Activated naive CD4-positive, alpha-beta T cell treated with anti-CD3 and anti-CD28 coated beads, Interleukin-2, amount 50 U/mL, for 72 hours (primary cell): ENCODE measurements around the gene ZBTB16. TPM values are rescaled to one million over a fixed set of nuclear protein-coding genes. Genes with fewer than 3 reads are reported as not detected.
A peak's percentile ranks its signal among the peaks of the same experiment; 100 is the strongest.

Experiments
- ATAC-seq, 2 donors: fragments of 150-1000 bp; cut with Tn5 transposase; 2 replicates each; pipeline ENCODE4 v1.10.0; 2021; ENCODE audit warnings: mild to moderate bottlenecking in 2 of 2, moderate library complexity in 2 of 2
- DNase-seq, 2 donors: peaks; one replicate each; pipeline ENCODE4 v3.0.0; 2021 to 2022; ENCODE audit warnings: low spot score in 2 of 2
- H3K27ac Mint-ChIP-seq, 2 donors: one replicate each; pipeline ENCODE4 v1.8.0; 2022; ENCODE audit warnings: mild to moderate bottlenecking in 2 of 2, mixed read lengths in 2 of 2
- H3K36me3 Mint-ChIP-seq, 2 donors: one replicate each; pipeline ENCODE4 v1.8.0; 2022; ENCODE audit warnings: mixed read lengths in 2 of 2
- H3K9me3 Mint-ChIP-seq, 2 donors: one replicate each; pipeline ENCODE4 v1.8.0; 2022; ENCODE audit warnings: mixed read lengths in 2 of 2
- total RNA-seq, 2 donors: library from RNA; stranded (reverse); gene quantifications; one replicate each; pipeline ENCODE4 v1.2.3, GENCODE V29; 2022

Gene ZBTB16
- total RNA-seq, 2 donors from 2014 or later: 0.99 to 3.1 TPM

- Mint-ChIP-seq H3K27ac (no peak overlapping the region), H3K9me3 (no peaks in the 10 kb centered on the region), H3K36me3 (no peaks in the 10 kb centered on the region)
- DNase-seq (no peak), ATAC-seq (no peak)
These were observed 26.7 kb downstream of the ZBTB16 start for GRCh38 chr11:114085965-114086793.

GRCh38 chr11:114087025-114087424, 27.5 kb downstream of the ZBTB16 start:
- peak in 1 of 2 donors; percentile 41 for ATAC-seq

GRCh38 chr11:114088216-114088615, 28.7 kb downstream of the ZBTB16 start:
- DNase-seq: no peak
- Mint-ChIP-seq H3K9me3 (no peaks in the 10 kb centered on the region), H3K27ac (peak overlapping the region in 1 of 2 donors; percentile 59), H3K36me3 (no peaks in the 10 kb centered on the region)
- ATAC-seq: no peak

More at GRCh38 chr11:114087025-114087424, 27.5 kb downstream of the ZBTB16 start:
- Mint-ChIP-seq H3K9me3 (no peaks in the 10 kb centered on the region), H3K36me3 (no peaks in the 10 kb centered on the region), H3K27ac (no peak overlapping the region)
- no peak for DNase-seq

- no peak for ATAC-seq
These were observed 29.3 kb downstream of the ZBTB16 start for GRCh38 chr11:114088836-114089235.

GRCh38 chr11:114089748-114090147, 30.2 kb downstream of the ZBTB16 start:
- ATAC-seq (no peak), DNase-seq (no peak)
- H3K36me3 Mint-ChIP-seq: no peaks in the 10 kb centered on the region
- H3K9me3 Mint-ChIP-seq: no peaks in the 10 kb centered on the region
- peak overlapping the region in 1 of 2 donors; percentile 22 for H3K27ac Mint-ChIP-seq

More at GRCh38 chr11:114088836-114089235, 29.3 kb downstream of the ZBTB16 start:
- DNase-seq: no peak
- no peaks in the 10 kb centered on the region for H3K36me3 Mint-ChIP-seq
- no peaks in the 10 kb centered on the region for H3K9me3 Mint-ChIP-seq
- no peak overlapping the region for H3K27ac Mint-ChIP-seq

GRCh38 chr11:114090225-114090910, 30.9 kb downstream of the ZBTB16 start:
- Mint-ChIP-seq H3K9me3 (no peaks in the 10 kb centered on the region), H3K36me3 (no peaks in the 10 kb centered on the region), H3K27ac (peak overlapping the region in 1 of 2 donors; percentile 22)
- no peak for DNase-seq
- ATAC-seq: no peak

- ATAC-seq (no peak), DNase-seq (no peak)
- no peaks in the 10 kb centered on the region for H3K9me3 Mint-ChIP-seq
- no peaks in the 10 kb centered on the region for H3K36me3 Mint-ChIP-seq
- no peak overlapping the region for H3K27ac Mint-ChIP-seq
These were observed 31.5 kb downstream of the ZBTB16 start for GRCh38 chr11:114090976-114091375.

- H3K36me3 Mint-ChIP-seq: no peaks in the 10 kb centered on the region
- no peaks in the 10 kb centered on the region for H3K9me3 Mint-ChIP-seq
- ATAC-seq: no peak
- DNase-seq: no peak
- H3K27ac Mint-ChIP-seq: peak overlapping the region in 1 of 2 donors; percentile 32
These were observed 32.2 kb downstream of the ZBTB16 start for GRCh38 chr11:114091516-114092397.

- no peak for DNase-seq
- no peak for ATAC-seq
- Mint-ChIP-seq H3K9me3 (no peaks in the 10 kb centered on the region), H3K36me3 (no peaks in the 10 kb centered on the region), H3K27ac (no peak overlapping the region)
These were observed 33.0 kb downstream of the ZBTB16 start for GRCh38 chr11:114092478-114092877.

GRCh38 chr11:114092953-114093352, 33.4 kb downstream of the ZBTB16 start:
- no peak for ATAC-seq
- H3K9me3 Mint-ChIP-seq: no peaks in the 10 kb centered on the region
- no peak overlapping the region for H3K27ac Mint-ChIP-seq

GRCh38 chr11:114094516-114094915, 35.0 kb downstream of the ZBTB16 start:
- Mint-ChIP-seq H3K27ac (no peak overlapping the region), H3K36me3 (no peaks in the 10 kb centered on the region), H3K9me3 (no peaks in the 10 kb centered on the region)
- no peak for ATAC-seq
- DNase-seq: no peak

More at GRCh38 chr11:114092953-114093352, 33.4 kb downstream of the ZBTB16 start:
- no peaks in the 10 kb centered on the region for H3K36me3 Mint-ChIP-seq
- no peak for DNase-seq

GRCh38 chr11:114095899-114096298, 36.4 kb downstream of the ZBTB16 start:
- ATAC-seq (no peak), DNase-seq (no peak)
- no peak overlapping the region for H3K27ac Mint-ChIP-seq
- no peaks in the 10 kb centered on the region for H3K9me3 Mint-ChIP-seq
- H3K36me3 Mint-ChIP-seq: no peaks in the 10 kb centered on the region

- no peaks in the 10 kb centered on the region for H3K9me3 Mint-ChIP-seq
- no peak for ATAC-seq
- H3K36me3 Mint-ChIP-seq: no peaks in the 10 kb centered on the region
- H3K27ac Mint-ChIP-seq: no peak overlapping the region
- DNase-seq: no peak
These were observed 38.3 kb downstream of the ZBTB16 start for GRCh38 chr11:114097832-114098231.

- ATAC-seq (no peak), DNase-seq (no peak)
- Mint-ChIP-seq H3K27ac (no peak overlapping the region), H3K36me3 (no peaks in the 10 kb centered on the region), H3K9me3 (no peaks in the 10 kb centered on the region)
These were observed 39.4 kb downstream of the ZBTB16 start for GRCh38 chr11:114098927-114099326.

GRCh38 chr11:114099392-114100178, 40.1 kb downstream of the ZBTB16 start:
- DNase-seq (no peak), ATAC-seq (peak; percentile 50 to 61)
- no peaks in the 10 kb centered on the region for H3K9me3 Mint-ChIP-seq
- no peak overlapping the region for H3K27ac Mint-ChIP-seq
- no peaks in the 10 kb centered on the region for H3K36me3 Mint-ChIP-seq
